HepG2 (cell line): ENCODE measurements around the gene ADAM8. TPM values are rescaled to one million over a fixed set of nuclear protein-coding genes. Genes with fewer than 3 reads are reported as not detected.
A peak's percentile ranks its signal among the peaks of the same experiment; 100 is the strongest.

ENCODE experiments used
- ATAC-seq: fragments of 200-7000 bp; cut with Tn5 transposase; 3 replicates; pipeline ENCODE4 v1.9.1; 2020; ENCODE audit warnings: mild to moderate bottlenecking, moderate library complexity
- BruUV-seq: library from RNA; stranded (reverse); fragments of 400-500 nt; replicated peaks from 2 replicates; lab custom pipeline; 2021; lab: Mats Ljungman, UMichigan
- CTCF ChIA-PET: fragments of 300-600 bp; formaldehyde crosslinking; extraction: SDS; loops from one replicate; lab custom pipeline; 2021; ENCODE audit warnings: low total read pairs, inconsistent platforms, low intra/inter-chr PET ratio; lab: Yijun Ruan, JAX
- POLR2A ChIA-PET: fragments of 350-600 bp; sonication (Branson Sonifier 250); formaldehyde crosslinking; loops from one replicate; lab custom pipeline; 2020; ENCODE audit warnings: antibody characterized with exemption, inconsistent platforms; lab: Yijun Ruan, JAX
- DNase-seq: peaks from one replicate; pipeline ENCODE4 v3.0.0-alpha.2; 2015; ENCODE audit warnings: low spot score
- FAIRE-seq: peaks from 3 replicates; lab custom pipeline; 2011; peaks lifted over from hg19 to GRCh38; lab: Jason Lieb, UNC
- H2AFZ ChIP-seq: one replicate; pipeline ENCODE4 v1.6.1; 2011; ENCODE audit warnings: low read length, inconsistent platforms
- H3K27ac ChIP-seq: fragments of 300-600 bp; 3 replicates; pipeline ENCODE4 v1.8.0; 2011; ENCODE audit warnings: mixed run types, mild to moderate bottlenecking, mixed read lengths, low read length, inconsistent platforms; ENCODE audit not compliant: insufficient read depth; ENCODE audit errors: extremely low read length
- H3K27me3 ChIP-seq, 2 experiments: fragments of 200-600 bp in 1 of 2; 2 replicates in 1 of 2; 3 replicates in 1 of 2; pipeline versions ENCODE4 v1.6.0 to v1.8.0; 2011; ENCODE audit warnings: low read length in 2 of 2, mild to moderate bottlenecking in 2 of 2, moderate library complexity in 2 of 2, inconsistent platforms in 1 of 2; ENCODE audit not compliant: insufficient read depth in 2 of 2, control insufficient read depth in 1 of 2
- H3K36me3 ChIP-seq, 2 experiments: fragments of 200-600 bp in 1 of 2; replicated peaks in 1 of 2; 2 replicates in 1 of 2; 3 replicates in 1 of 2; pipeline versions ENCODE4 v1.5.1 to v1.8.0; 2011; ENCODE audit warnings: low read length in 2 of 2, inconsistent platforms in 1 of 2; ENCODE audit not compliant: insufficient read depth in 2 of 2, control insufficient read depth in 1 of 2
- H3K4me1 ChIP-seq: 2 replicates; pipeline ENCODE4 v1.5.1; 2012; ENCODE audit warnings: low read length, inconsistent platforms; ENCODE audit not compliant: insufficient read depth
- H3K4me2 ChIP-seq: 2 replicates; pipeline ENCODE4 v1.6.0; 2011; ENCODE audit warnings: low read depth, low read length, inconsistent platforms
- H3K4me3 ChIP-seq, 3 experiments: fragments of 200-600 bp in 1 of 3; sonication (generic), shearing (Covaris generic) in 1 of 3; replicated peaks in 1 of 3; 2 replicates each; pipeline ENCODE4 v1.5.1; 2011 to 2016; ENCODE audit warnings: low read length in 3 of 3, inconsistent platforms in 2 of 3, low read depth in 2 of 3, mild to moderate bottlenecking in 2 of 3, control low read depth in 1 of 3, mixed read lengths in 1 of 3; ENCODE audit not compliant: insufficient read depth in 1 of 3
- H3K79me2 ChIP-seq: one replicate; pipeline ENCODE4 v1.6.1; 2011; ENCODE audit warnings: low read length, inconsistent platforms; ENCODE audit not compliant: insufficient read depth
- H3K9ac ChIP-seq: 2 replicates; pipeline ENCODE4 v1.6.0; 2011; ENCODE audit warnings: mild to moderate bottlenecking, low read depth, low read length, inconsistent platforms; ENCODE audit not compliant: insufficient read depth
- H3K9me3 ChIP-seq: 2 replicates; pipeline ENCODE4 v1.5.1; 2012; ENCODE audit warnings: mild to moderate bottlenecking, low read length
- H4K20me1 ChIP-seq: 2 replicates; pipeline ENCODE4 v1.6.0; 2011; ENCODE audit warnings: inconsistent platforms, mild to moderate bottlenecking, low read length, moderate library complexity; ENCODE audit not compliant: insufficient read depth
- AGO2 ChIP-seq: fragments of 200-400 bp; formaldehyde crosslinking; optimal IDR thresholded peaks from 2 replicates; pipeline ENCODE3; 2017; ENCODE audit warnings: mild to moderate bottlenecking, low read depth, low read length, moderate library complexity
- GRHL1 ChIP-seq: sonication (generic); formaldehyde crosslinking; conservative IDR thresholded peaks from 2 replicates; pipeline ENCODE4 v1.8.0; 2022; ENCODE audit warnings: missing genetic modification reagents
- HOXA5 ChIP-seq: sonication (generic); formaldehyde crosslinking; IDR thresholded peaks from 2 replicates; pipeline ENCODE4 v1.4.0; 2020; ENCODE audit warnings: missing genetic modification reagents
- ZBTB33 ChIP-seq: sonication (generic); formaldehyde crosslinking; IDR thresholded peaks from 2 replicates; pipeline ENCODE4 v1.4.0; 2020; ENCODE audit warnings: missing genetic modification reagents
- WGBS: methylation state at CpG from one replicate; pipeline ENCODE4 v1.1.6; 2017; ENCODE audit warnings: low lambda C conversion rate; 5-methylcytosine and 5-hydroxymethylcytosine counted together
- in situ Hi-C: cut with HindIII; loops from 2 replicates; pipeline ENCODE4 v1.10.0; 2017; ENCODE audit warnings: low pct_unique_long_range_greater_than_20kb; ENCODE audit not compliant: extremely low pct_ligation_motif_present
- intact Hi-C: fragments of 100-400 bp; cut with micrococcal nuclease; formaldehyde crosslinking; loops from one replicate; pipeline ENCODE4 v1.10.0; 2022; ENCODE audit not compliant: unreplicated experiment
- polyA plus RNA-seq, 8 experiments: library from polyadenylated mRNA; depleted of rRNA in 3 of 8; stranded (reverse) in 7 of 8; unstranded in 1 of 8; fragments of >200 nt; fragmentation: Illumina TruSeq in 4 of 8; extraction: Trizol in 4 of 8; gene quantifications; 2 replicates each; pipeline versions ENCODE4 v1.2.1 to v1.2.3, GENCODE V29; 2011 to 2016; ENCODE audit warnings: low read depth in 4 of 8, missing spikeins in 1 of 8, mixed read lengths in 1 of 8; ENCODE audit not compliant: insufficient read depth in 1 of 8
- total RNA-seq, 5 experiments: library from RNA; depleted of rRNA; stranded (reverse); fragments of >200 nt; fragmentation: Illumina TruSeq; extraction: Trizol; gene quantifications; 2 replicates each; pipeline ENCODE4 v1.2.3, GENCODE V29; 2016; ENCODE audit warnings: low read depth in 1 of 5

Gene ADAM8
- total and polyA plus RNA-seq, 2 of the 13 experiments (the other 11 are each of a cell fraction or from before 2014, with no cell fraction given) = 0.24 to 0.93 TPM

GRCh38 chr10:133303206-133303605 lies 26.5 kb upstream of the ADAM8 start:
- no peak for FAIRE-seq
- Histone ChIP-seq H3K27me3 (no peaks in the 10 kb centered on the region; a peak in 1 of 5 replicates), H2AFZ (no peak overlapping the region), H4K20me1 (peaks cover 9% of the 10 kb centered on the region), H3K4me1 (peaks cover 10% of the 10 kb centered on the region), H3K9ac (no peak overlapping the region), H3K4me3 (no peak overlapping the region), H3K4me2 (no peak overlapping the region), H3K27ac (no peak overlapping the region), H3K79me2 (peaks cover 30% of the 10 kb centered on the region), H3K9me3 (no peaks in the 10 kb centered on the region), H3K36me3 (peaks cover 16 to 44% of the 10 kb centered on the region in 2 experiments)
- no TSS peak for BruUV-seq
- no peak for DNase-seq
- 100% methylated on average over 5 of the region's 10 CpGs for WGBS
- no peak for ATAC-seq
- ChIA-PET CTCF (no interaction called here), POLR2A (no interaction called here)
- intact Hi-C loops (no loop called here), in situ Hi-C loops (no loop called here)
- TF ChIP-seq AGO2 (peak; percentile 34), GRHL1 (no peak)

- TF ChIP-seq ZBTB33 (CRISPR knock-in tag) (peak; percentile 94), HOXA5 (no peak)
- in situ Hi-C loops = no loop called here
- Histone ChIP-seq H2AFZ (no peak overlapping the region), H3K4me1 (peaks cover 6% of the 10 kb centered on the region), H3K27ac (no peak overlapping the region), H4K20me1 (peaks cover 5% of the 10 kb centered on the region), H3K4me2 (no peak overlapping the region), H3K36me3 (peaks cover 24 to 53% of the 10 kb centered on the region in 2 experiments), H3K9me3 (no peaks in the 10 kb centered on the region), H3K4me3 (no peak overlapping the region), H3K9ac (no peak overlapping the region), H3K79me2 (peaks cover 21% of the 10 kb centered on the region), H3K27me3 (no peaks in the 10 kb centered on the region)
- FAIRE-seq (no peak), ATAC-seq (peak; percentile 33; the same call in 2 of the 3 replicates), DNase-seq (no peak)
- CTCF ChIA-PET = no interaction called here
- POLR2A ChIA-PET = no interaction called here
- WGBS = 98% methylated on average over 7 of the region's 14 CpGs
- BruUV-seq = no TSS peak
- intact Hi-C loops = no loop called here
Observed at GRCh38 chr10:133302230-133302629, 25.6 kb upstream of the ADAM8 start.
